Umbilical cord (tissue), 2 donors: Measurements from ENCODE around the gene RASGRP4. TPM values are rescaled to one million over a fixed set of nuclear protein-coding genes. Genes with fewer than 3 reads are reported as not detected.
"Not testable (repeated sequence)": the region's sequence is repeated elsewhere in the genome, so short reads cannot be mapped to it uniquely, and the experiment has no call there.

Source experiments
- DNase-seq: peaks from one replicate; pipeline ENCODE4 v3.0.0-alpha.2; 2015; ENCODE audit warnings: low spot score
- total RNA-seq: library from RNA; depleted of rRNA; stranded (reverse); fragments of >200 nt; gene quantifications from one replicate; pipeline ENCODE4 v1.2.3, GENCODE V29; 2014; ENCODE audit warnings: low replicate concordance; ENCODE audit not compliant: insufficient read depth

The RASGRP4 gene
- total RNA-seq, 1 donor from 2014 or later: 0.96 TPM

DNA sequence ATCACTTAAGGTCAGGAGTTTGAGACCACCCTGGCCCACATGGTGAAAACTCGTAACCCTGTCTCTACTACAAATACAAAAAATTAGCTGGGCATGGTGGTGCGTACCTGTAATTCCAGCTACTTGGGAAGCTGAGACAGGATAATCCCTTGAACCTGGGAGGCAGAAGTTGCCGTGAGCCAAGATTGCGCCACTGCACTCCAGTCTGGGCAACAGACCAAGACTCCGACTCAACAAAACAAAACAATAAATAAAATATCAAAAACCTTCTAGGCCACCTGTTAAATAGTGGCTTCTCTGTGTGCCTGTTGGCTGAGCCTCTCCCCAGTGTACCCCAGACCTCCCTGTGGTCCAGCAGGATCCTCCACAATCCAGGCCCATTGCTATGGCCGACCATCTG lies 54.9 kb downstream of the RASGRP4 start:
- no peak for DNase-seq

DNA sequence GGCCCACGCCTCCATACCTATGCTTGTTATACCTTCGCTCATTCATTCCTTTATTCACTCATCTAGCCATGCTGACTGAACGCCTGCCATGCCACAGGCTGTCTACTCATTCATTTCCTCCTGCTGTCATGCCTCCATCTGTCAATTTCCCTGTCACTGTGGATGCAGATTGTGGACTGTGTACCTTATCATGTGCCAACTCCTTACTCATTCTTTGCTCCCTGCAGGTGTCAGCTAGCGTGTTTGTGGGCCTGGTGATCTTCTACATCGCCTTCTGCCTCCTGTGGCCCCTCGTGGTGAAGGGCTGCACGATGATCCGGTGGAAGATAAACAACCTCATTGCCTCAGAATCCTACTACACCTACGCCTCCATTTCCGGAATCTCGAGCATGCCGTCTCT lies 55.7 kb downstream of the RASGRP4 start:
- DNase-seq: no peak

DNA sequence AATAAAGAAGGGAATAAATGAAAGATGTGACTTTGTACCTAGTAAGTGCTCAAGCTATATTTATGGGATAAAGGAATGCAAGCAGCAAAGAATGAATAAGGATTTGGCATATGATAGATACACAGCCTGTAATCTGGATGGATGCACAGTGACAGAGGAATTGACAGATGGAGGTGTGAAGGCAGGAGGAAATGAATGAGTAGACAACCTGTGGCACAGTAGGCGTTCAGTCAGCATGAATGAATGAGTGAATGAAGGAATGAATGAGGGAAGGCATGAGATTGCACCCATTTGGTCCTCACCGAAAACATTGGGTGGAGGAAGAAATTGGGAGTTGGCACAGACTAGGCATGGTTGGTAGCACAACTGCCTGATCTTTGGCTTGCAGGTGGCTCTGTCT lies 56.4 kb downstream of the RASGRP4 start:
- no peak for DNase-seq

DNA sequence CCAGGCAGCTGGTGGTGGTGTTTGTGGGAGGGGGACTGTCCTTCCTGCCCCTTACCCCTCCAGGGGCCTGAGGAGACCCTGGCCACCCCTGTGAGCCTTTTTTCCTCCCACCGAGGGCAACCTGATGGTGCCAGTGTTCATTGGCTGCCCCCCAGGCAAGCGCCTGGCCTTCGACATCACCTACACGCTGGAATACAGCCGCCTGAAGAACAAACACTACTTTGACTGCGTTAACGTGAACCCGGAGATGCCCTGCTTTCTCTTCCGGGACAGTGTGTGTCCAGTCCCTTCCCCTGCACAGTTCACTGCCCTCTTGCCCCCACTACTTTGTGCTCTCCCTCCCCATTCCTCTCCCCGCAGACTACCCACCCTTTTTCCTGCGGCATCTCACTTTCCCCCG lies 59.0 kb downstream of the RASGRP4 start:
- no peak for DNase-seq

DNA sequence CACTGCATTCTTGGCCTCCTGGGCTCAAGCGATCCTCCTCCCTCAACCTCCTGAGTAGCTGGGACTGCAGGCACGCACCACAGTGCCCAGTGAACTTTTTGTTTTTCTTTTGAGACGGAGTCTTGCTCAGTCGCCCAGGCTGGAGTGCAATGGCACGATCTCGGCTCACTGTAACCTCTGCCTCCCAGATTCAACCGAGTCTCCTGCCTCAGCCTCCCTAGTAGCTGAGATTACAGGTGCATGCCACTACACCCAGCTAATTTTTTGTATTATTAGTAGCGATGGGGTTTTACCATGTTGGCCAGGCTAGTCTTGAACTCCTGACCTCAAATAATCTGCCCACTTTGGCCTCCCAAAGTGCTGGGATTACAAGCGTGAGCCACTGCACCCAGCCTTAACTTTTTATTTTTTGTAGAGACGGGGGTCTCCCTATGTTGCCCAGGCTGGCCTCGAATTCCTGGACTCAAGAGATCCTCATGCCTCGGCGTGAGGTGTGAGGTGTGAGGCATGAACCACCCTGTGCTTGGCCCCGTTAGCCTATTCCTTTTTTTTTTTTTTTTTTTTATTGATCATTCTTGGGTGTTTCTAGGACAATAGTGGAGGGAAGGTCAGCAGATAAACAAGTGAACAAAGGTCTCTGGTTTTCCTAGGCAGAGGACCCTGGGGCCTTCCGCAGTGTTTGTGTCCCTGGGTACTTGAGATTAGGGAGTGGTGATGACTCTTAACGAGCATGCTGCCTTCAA lies 62.9 kb downstream of the RASGRP4 start:
- DNase-seq: not testable (repeated sequence)

DNA sequence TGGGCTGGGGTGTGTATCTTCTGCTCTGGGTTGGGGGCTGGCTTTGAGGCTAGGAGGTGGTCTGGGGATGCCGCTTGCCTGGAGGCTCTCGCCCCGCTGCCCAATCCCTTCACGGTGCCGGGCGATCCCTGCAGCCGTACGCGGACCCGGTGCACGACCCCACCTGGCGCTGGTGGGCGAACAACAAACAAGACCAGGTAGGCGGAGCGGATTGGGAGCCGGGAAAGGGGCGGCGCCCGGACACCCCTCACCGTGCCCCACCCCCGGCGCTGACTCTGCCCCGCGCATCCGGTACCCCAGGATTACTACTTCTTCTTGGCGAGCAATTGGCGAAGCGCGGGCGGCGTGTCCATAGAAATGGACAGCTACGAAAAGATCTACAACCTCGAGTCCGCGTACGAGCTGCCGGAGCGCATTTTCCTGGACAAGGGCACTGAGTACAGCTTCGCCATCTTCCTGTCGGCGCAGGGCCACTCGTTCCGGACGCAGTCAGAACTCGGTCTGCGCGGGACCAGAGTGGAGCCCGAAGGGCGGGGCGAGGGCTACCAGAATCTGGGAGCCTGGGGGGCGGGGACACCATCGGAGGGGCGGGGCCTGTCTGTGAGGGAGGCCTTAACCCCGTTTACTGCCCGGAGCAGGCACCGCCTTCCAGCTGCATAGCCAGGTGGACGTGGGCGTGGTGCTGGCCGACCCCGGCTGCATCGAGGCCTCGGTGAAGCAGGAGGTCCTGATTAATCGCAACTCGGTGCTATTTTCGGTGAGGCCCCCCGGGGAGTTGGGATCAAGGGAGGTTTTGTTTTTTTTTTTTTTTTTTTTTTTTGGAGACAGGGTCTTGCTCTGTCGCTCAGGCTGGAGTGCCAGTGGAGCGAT lies 63.7 kb downstream of the RASGRP4 start:
- peak; percentile 43 for DNase-seq

DNA sequence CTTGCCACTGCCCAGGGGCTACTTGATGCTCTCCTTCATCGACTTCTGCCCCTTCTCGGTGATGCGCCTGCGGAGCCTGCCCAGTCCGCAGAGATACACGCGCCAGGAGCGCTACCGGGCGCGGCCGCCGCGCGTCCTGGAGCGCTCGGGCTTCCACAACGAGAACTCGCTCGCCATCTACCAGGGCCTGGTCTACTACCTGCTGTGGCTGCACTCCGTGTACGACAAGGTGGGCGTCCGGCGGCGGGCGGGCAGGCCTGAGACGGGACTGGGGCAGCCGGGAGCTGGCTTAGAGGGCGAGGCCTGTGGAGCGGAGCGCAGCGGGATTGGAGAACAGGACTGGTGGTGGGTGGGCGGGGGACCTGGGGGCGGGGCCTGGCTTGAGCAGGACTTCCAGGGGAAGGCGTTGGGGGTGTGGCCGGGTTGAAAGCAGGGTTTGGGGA lies 64.4 kb downstream of the RASGRP4 start:
- DNase-seq: peak; percentile 78

DNA sequence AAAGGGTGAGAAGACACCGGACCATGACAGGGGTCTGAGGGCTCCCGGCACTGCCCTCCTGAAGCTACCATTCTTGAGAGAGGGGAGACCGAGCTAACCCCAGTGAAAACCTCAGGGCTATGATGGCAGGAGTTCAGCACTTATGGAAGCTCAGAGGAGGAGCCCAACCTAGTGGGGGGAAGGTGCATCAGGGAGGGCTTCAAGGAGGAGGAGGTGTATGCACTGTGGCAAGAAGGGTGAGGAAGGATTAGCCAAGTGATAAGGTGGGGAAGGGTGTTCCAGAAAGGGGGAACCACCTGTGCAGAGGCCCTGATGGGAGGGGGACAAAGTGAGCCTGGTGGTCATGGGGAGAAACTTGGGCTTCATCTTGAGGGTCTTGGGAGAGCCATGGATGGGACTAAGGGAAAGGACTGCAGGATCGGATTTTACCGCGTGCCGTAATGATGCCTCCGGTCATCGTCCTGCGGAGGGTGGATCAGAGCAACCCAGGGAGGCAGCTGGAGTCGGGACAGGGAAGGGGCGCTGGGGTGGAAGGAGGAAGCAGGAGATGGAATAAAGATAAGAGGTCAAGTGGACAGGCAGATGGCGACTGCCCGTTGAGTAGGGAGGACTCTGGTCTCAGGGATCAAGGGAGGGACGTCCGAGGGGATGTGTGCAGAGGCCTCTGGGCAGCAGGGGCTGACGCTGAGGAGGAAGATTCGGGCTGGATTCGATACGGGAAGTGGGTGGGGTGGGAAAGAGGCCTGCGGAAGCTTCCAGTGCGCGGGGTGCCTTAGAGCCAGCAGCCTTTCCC lies 65.0 kb downstream of the RASGRP4 start:
- no peak for DNase-seq

DNA sequence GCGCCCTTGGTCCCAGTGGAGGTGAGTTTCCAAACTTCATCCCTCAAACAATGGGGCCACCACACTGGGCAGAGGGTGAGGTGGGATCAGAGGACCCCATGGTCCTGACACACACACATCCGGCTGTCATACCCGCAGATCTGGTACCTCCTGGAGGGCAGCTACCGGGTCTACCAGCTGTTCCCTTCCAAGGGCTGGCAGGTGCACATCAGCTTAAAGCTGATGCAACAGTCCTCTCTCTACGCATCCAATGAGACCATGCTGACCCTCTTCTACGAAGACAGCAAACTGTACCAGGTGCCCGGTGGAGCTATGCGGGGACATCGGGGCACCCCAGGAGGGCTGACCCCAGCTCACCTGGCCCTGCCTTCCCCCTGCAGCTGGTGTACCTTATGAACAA lies 65.7 kb downstream of the RASGRP4 start:
- DNase-seq: no peak

DNA sequence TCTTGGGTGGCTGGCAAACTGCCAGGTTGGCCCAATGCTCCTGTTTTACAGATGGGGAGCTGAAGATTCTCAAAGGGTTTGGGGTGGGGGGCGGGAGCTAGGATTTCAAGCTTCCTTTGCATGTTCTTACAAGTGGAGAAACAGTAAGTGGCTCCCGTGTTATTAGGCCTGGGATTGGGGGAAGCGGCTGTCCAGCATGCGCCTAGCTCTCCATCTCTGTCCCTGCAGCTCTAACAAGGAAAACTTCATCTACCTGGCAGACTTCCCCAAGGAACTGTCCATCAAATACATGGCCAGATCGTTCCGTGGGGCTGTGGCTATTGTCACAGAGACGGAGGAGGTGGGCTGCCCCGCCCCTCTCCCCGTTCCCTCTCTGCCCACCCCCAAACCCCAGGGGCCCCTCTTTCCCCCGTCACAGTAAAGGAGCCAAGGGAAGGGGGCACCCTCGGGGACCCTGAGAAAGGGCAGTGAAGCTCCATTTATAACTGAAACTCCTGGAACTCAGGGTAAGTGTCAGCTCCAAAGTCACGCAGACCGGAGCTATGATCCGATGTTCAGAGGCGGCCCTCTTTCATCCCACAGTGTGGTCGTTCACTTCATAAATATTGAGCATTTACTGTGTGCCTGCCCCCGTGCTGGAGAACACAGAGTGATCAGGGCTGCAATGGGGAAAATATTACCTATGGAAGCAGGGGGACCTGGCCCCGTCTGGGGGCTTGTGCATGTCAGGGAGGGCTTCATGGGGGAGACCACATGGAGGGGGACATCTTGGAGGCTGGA lies 66.6 kb downstream of the RASGRP4 start:
- no peak for DNase-seq

Other genes with a start within 250 kb of the RASGRP4 start
- gene DPF1, start 202.0 kb downstream of the RASGRP4 start, total RNA-seq: 2.2 TPM
- gene PPP1R14A, start 169.8 kb downstream of the RASGRP4 start, total RNA-seq: 43.1 TPM
- 113 TPM for gene SPINT2, start 161.6 kb downstream of the RASGRP4 start, total RNA-seq
- gene C19orf33, start 122.0 kb downstream of the RASGRP4 start, total RNA-seq: 8.7 TPM
- gene YIF1B, start 110.3 kb downstream of the RASGRP4 start, total RNA-seq: 35.4 TPM
- gene KCNK6, start 106.4 kb downstream of the RASGRP4 start, total RNA-seq: 12.3 TPM
- 3.4 TPM for gene CATSPERG, start 90.4 kb downstream of the RASGRP4 start, total RNA-seq
- gene PSMD8, start 51.6 kb downstream of the RASGRP4 start, total RNA-seq: 147 TPM
- gene GGN, start 38.2 kb downstream of the RASGRP4 start, total RNA-seq: not detected
- gene SPRED3, start 37.5 kb downstream of the RASGRP4 start, total RNA-seq: not detected
- 6.7 TPM for gene FAM98C, start 23.1 kb downstream of the RASGRP4 start, total RNA-seq
- 1.4 TPM for gene RYR1, start 7.5 kb upstream of the RASGRP4 start, total RNA-seq
- 0.96 TPM for gene MAP4K1, start 191.7 kb upstream of the RASGRP4 start, total RNA-seq
- 56.1 TPM for gene EIF3K, start 193.0 kb upstream of the RASGRP4 start, total RNA-seq
- gene ACTN4, start 221.4 kb upstream of the RASGRP4 start, total RNA-seq: 354 TPM